GM12874 (cell line): Measurements from ENCODE around the gene PTGES.

Experiments used
- TF ChIP-seq, protein P1 (sequence below): IDR thresholded peaks from 2 replicates; pipeline ENCODE4 v1.5.1; 2011; ENCODE audit warnings: low read depth, mild to moderate bottlenecking, control low read depth, low read length, moderate library complexity; ENCODE audit not compliant: insufficient read depth

The PTGES gene

DNA sequence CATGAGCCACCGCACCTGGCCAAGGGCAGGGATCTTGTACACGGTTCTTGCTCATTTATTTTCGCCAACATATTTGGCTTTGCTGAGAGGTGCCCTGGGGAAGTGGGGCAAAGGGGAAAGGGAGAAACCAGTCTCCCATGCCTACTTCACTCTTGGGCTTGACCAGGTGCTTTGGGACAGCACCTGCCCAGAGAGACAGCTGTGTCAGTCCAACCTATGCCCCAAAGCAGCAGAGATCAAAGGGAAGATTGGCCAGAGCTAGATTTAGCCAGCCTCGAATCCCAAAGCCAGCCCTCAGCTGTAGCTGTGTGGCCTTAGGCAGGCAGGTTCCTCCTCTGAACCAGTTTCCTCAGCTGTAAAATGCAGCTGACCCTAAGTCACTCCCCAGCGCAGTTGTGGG is 2.3 kb upstream of the PTGES start:
- TF ChIP-seq, protein P1, sequence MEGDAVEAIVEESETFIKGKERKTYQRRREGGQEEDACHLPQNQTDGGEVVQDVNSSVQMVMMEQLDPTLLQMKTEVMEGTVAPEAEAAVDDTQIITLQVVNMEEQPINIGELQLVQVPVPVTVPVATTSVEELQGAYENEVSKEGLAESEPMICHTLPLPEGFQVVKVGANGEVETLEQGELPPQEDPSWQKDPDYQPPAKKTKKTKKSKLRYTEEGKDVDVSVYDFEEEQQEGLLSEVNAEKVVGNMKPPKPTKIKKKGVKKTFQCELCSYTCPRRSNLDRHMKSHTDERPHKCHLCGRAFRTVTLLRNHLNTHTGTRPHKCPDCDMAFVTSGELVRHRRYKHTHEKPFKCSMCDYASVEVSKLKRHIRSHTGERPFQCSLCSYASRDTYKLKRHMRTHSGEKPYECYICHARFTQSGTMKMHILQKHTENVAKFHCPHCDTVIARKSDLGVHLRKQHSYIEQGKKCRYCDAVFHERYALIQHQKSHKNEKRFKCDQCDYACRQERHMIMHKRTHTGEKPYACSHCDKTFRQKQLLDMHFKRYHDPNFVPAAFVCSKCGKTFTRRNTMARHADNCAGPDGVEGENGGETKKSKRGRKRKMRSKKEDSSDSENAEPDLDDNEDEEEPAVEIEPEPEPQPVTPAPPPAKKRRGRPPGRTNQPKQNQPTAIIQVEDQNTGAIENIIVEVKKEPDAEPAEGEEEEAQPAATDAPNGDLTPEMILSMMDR: no peak

DNA sequence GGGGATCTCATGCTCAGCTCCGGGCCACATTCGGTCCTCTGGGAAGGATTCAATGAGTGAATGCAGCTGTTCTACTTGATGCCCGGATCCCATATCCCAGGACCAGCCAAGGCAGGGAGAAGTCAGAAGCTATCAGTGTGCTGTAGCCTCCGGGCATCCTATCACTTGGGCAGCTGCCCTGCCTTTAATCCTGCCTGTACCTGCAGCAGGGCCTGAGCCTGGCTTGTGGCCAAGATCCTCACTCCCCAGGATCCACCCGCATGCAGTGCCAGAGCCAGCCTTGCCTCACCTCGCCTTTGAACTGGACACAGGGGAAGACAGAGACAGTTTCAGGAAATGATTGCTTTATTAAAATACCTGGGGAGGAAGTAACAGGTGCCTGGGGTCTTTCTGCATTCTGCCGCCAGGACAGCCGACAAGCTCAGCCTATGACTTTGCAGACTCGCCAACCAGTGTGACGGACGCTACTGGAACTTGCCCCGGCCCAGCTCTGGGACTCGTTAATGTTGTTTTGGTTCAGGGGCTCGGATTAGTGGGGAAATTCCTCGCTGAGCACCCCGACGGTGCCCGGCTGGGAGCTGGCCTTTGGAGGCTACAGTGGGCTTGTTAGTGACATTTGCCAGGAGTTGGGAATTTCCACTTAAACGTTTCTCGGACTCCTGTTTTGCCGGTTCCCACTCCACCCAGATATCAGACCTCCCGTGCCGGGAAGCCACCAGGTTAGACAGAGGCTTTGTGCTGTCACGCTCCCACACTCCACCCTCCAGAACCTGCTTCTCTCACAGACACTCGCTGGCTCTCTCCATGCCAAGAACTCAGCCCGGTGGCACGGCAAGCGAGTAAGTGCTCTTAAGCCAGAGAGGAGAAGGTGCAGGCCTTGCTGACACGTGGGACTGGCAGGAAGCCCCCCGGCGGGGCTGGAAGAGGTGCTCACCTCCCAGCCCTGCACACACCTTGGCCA is 721 bp downstream of the PTGES start:
- TF ChIP-seq, protein P1: no peak

DNA sequence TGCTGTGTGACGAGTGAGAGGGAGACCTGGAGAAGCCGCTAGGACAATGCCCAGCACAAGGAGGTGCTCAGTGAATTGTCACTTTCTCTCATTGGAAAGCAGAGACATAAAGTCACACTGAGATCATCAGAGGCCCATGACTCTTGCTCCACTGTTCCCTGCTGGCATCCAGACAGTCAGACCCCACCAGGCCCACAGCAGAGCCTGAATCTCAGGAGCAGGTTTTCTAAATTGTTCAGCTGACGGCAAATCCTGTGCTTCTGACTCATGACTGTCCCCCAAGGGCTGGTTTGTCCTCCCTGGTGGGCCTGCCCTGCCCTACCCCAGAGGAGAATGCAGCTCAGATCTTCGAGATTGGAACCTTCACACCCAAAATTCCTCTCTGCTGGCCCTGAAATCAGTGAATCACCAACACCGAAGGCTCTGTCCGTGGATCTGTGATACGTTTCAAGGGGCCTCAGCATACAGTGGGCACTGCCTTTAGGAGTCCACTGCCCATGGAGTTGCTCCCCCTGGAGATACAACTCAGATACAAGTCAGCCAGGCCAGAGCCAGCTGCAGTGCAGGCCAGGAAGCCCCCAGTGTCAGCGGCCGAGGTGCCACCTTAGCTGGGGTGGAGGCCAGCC is 2.7 kb downstream of the PTGES start:
- TF ChIP-seq, protein P1: no peak

DNA sequence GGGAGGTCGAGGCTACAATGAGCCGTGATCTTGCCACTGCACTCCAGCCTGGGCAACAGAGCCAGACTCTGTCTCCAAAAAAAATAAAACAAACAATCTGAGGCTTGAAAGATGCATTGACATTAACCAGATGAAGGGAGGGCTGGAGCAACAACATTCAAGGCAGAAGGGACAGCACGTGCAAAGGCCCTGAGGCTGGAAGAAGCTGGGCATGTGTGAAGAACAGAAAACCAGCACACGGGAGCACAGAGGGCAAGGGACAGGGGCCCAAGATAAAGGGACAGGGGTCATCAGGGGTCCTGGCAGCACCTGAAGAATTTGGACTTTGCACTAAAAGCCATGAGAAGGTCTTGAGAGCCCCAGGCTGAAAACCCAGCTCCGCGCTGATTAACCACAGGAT is 3.3 kb downstream of the PTGES start:
- TF ChIP-seq, protein P1: no peak

DNA sequence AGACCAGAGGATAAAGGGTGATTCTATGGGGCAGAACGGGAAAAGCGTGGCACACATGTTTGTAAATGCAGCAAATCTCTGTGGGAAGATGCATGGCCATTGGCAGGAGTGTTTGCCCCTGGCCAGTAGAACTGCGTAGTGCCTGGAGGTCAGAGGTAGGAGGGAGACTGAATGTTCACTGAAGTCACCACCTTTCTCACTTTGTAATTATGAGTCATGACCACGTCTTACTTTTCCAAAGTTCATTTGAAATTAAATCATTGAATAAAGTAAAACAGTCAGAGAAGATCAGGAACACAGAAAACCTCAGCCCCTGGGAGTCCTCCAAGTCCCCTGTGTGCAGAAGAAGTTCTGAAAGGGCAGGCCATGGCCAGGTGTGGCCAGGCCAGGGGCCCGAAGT is 4.6 kb downstream of the PTGES start:
- TF ChIP-seq, protein P1: no peak

DNA sequence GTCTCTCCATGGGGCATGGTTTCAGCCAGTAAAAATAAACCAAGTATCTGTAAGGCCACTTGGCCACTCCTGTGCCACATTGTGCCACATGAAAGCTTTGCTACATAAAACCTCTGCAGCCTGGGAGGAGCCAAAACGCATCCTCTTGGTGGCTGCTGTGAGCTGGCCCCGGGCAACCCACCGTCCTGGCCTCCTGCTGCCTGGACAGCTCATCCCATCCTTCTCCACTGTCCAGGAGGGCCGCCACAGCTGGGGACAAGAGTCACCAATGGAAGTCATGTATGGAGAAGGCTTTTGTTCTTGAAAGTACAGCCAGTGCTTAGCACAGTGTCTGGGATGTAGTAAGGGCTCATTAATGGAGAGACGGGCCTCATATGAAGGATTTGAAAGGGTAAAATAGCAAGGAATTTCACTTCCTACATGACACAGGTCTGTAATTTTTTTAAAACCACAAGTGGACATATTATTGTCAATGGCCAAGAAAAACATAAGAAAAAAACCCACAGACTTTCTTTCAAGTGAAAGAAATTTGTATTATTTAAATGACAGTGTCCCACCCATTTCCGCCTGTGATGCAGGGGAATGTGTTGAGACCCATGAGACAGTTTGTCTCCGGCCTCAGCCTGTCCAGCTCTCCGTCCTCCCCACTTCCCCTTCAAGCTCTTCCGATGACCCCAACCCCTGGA is 6.6 kb downstream of the PTGES start:
- TF ChIP-seq, protein P1: no peak

DNA sequence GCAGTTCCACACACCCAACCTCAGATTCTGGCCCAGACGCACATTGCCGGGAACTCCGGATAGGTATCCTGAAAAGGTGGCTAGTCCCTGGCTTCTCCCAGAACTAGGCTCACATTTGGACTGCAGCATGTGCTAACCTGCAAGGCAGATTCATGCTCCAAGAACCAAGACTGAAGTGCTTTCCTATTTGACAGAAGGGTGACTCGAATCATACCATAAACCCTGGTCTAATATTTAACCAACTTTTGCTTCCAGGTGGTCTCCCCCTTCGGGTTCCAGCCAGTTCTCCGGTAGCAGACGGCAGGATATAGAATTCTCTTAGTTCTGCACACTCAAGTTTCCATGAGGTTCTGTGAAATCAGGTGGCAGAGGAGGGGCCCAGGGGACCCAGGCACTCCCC is 7.6 kb downstream of the PTGES start:
- TF ChIP-seq, protein P1: no peak
